ENCODE results near the gene TNFRSF8. TPM values are rescaled to one million over a fixed set of nuclear protein-coding genes. Genes with fewer than 3 reads are reported as not detected.

Gene TNFRSF8
- total and polyA plus RNA-seq, 9 of the 15 experiments (the other 6 are each of a cell fraction or from before 2014, with no cell fraction given): 3.5 to 38.4 (median 17.1) TPM

- TF ChIP-seq RERE (CRISPR knock-in tag; IDR thresholded peaks at IDR 0.05; ENCODE audit: borderline replicate concordance) (no peak), ZNF518B (CRISPR knock-in tag; IDR thresholded peaks at IDR 0.05) (no peak), ARID1B (IDR thresholded peaks at IDR 0.05) (peak; percentile 52), SPI1 (IDR thresholded peaks at IDR 0.05; ENCODE audit: borderline replicate concordance, low read depth, low read length) (peak; percentile 84), JUND (IDR thresholded peaks at IDR 0.05; ENCODE audit: borderline replicate concordance, low read depth, low read length) (peak; percentile 79), JUND (tag; IDR thresholded peaks at IDR 0.05; ENCODE audit: borderline replicate concordance, low read depth, low read length) (peak; percentile 43; the same call in 1 of the 3 replicates), ZBTB26 (CRISPR knock-in tag; IDR thresholded peaks at IDR 0.05) (no peak), NR1H2 (CRISPR knock-in tag; IDR thresholded peaks at IDR 0.05) (no peak), MBD2 (IDR thresholded peaks at IDR 0.05; ENCODE audit: borderline replicate concordance, low read depth) (no peak), MAZ (CRISPR knock-in tag; conservative IDR thresholded peaks at IDR 0.05 in 1 of 2, IDR thresholded peaks at IDR 0.05 in 1 of 2) (peak in 1 of 2 experiments; percentile 15; a peak in 1 of 4 replicates)
Observed at GRCh38 chr1:12057382-12057781, 5.7 kb upstream of the TNFRSF8 start (continued).
